Daoy (cell line): ENCODE measurements around the gene SPATA31D3. TPM values are rescaled to one million over a fixed set of nuclear protein-coding genes. Genes with fewer than 3 reads are reported as not detected.
"Not testable (repeated sequence)": the region's sequence is repeated elsewhere in the genome, so short reads cannot be mapped to it uniquely, and the experiment has no call there.

Experiments used
- DNase-seq: peaks from one replicate; pipeline ENCODE4 v3.0.0-alpha.2; 2015; ENCODE audit warnings: low read depth
- total RNA-seq: library from RNA; depleted of rRNA; stranded (reverse); fragments of >200 nt; shearing (Covaris generic); gene quantifications from 2 replicates; pipeline ENCODE4 v1.2.3, GENCODE V29; 2014; rRNA removed

Gene SPATA31D3
- total RNA-seq, 1 experiment from 2014 or later: not detected

GRCh38 chr9:81979196-81979595 is 35.9 kb downstream of the SPATA31D3 start:
- no peak for DNase-seq

- DNase-seq: no peak
Measured at GRCh38 chr9:81980568-81980967, 37.3 kb downstream of the SPATA31D3 start.

- no peak for DNase-seq
Measured at GRCh38 chr9:81981883-81982282, 38.6 kb downstream of the SPATA31D3 start.

- DNase-seq: peak; percentile 22
Measured at GRCh38 chr9:81984928-81985327, 41.6 kb downstream of the SPATA31D3 start.

GRCh38 chr9:81986051-81986450 is 42.8 kb downstream of the SPATA31D3 start:
- no peak for DNase-seq

GRCh38 chr9:81988472-81988871 is 45.2 kb downstream of the SPATA31D3 start, which contains the start of gene SPATA31D1:
Gene SPATA31D1 (plus strand): TSS chr9:81988772. CDS start chr9:81988819, 47 bp downstream.
- DNase-seq: not testable (repeated sequence)

GRCh38 chr9:81989700-81990099 is 46.4 kb downstream of the SPATA31D3 start:
- DNase-seq: no peak

- DNase-seq: no peak
Measured at GRCh38 chr9:81993656-81994055, 50.4 kb downstream of the SPATA31D3 start.

Other genes starting within 250 kb of the SPATA31D3 start
- not detected in 2 replicates for gene SPATA31D4, start 15.1 kb upstream of the SPATA31D3 start, total RNA-seq
- gene SPATA31D1, start 45.3 kb downstream of the SPATA31D3 start, total RNA-seq: 0.03 and 0.06 TPM in 2 replicates